Fibroblast of gingiva (primary cell): Measurements from ENCODE around the gene ISG20L2.

Experiments used
- DNase-seq: peaks from one replicate; pipeline ENCODE4 v3.0.0-alpha.2; 2011; ENCODE audit warnings: low read depth

The ISG20L2 gene

DNA sequence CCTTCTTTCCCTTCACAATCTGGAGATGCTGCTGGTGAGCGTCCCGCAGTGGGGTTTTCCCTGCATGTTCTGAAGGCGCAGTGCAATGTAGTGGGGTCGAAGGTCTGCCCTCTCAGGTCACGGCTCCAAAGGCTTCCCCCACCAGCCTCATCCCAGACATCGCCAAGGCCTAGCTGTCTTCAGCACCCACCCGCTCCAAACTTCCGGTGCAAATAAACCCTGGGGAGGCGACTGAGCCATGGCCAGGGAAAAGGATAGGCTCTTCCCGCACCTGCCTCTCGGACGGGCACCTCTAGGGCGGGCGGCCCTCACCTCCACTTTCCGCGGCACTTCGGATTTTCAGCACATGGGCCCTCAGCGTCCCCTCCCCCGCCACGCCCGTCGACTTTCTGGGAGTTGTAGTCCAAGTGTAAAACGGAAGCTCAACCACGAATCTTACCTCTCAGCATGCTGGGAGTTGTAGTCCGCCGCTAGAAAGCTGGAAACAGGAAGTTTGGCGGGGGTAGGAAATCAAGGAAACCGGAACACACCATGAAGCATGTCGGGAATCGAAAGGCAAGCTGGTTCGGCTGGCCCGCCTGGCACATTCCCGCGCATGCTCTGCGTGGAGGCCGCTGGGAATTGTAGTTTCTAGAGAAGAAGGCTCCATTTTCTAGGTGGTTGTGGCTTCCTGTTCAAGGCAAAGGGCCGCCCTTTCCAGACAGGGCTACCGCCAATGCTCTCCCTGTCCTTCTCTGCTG is 12.3 kb upstream of the ISG20L2 start, which contains the start of gene MRPL24:
Gene MRPL24, minus strand, starts transcription at position 348 of the 740 bp plus-strand sequence. CDS start 2,384 bp downstream, outside the sequence.
- DNase-seq = peak; percentile 99

DNA sequence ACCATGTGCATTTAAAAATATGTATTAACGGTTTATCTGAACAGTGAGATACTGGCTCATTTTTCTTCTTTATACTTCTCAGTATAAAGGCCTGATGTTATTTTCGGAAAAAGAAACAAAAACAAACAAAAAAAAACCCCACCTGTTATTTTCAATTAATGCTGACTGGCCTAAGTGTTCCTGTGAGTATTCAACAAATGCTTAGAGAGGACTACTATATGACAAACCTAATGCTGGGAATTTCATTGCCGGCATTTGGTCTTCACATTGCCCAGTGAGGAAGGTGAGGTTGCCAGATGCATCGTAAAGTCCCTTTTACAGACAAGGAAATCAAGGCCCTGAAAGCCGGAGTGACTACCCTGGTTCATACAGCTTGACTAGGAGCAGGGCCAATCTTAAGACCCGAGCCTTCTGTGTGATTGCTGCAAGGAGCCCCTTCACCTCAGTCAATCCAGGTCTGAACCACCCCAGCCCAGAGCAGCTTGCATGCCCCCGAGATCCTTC is 11.7 kb upstream of the ISG20L2 start:
- DNase-seq = no peak

DNA sequence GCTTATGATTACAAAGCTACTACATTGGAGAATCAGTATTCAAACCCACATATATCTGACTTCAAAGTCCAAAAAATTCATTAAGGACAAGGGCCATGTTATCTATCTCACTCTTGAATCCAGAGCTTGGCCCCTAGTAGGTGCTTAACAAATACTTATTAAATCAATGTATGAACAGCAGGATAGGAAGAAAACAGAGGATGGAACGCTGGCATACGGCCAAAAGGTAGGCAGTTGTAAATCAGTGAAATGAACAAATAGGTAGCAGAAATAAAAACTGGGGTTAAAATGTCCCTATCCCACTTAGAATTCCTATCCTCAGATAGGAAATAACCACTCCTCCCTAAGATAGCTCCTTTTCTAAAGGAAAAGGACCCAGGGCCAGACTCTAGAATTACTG is 10.3 kb upstream of the ISG20L2 start:
- no peak for DNase-seq

DNA sequence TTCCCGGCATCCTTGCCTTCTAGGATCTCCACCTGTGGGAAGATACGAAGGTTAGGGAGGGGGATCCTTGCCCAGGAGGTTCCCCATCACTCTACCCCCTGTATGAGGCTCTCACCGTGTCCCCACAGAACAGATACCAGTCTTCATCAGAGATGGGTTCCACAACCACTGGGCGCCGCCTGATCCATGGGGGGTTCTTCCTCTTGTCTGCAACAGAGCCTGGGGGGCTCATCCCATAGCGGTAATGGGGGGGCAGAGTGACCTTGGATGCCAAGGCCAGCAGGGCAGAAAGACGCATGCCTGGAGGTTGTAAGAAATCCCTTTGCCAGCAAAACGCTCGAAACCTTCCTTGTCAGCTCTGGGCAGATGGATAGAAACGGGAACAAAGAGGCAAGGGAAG is 9.8 kb upstream of the ISG20L2 start:
- no peak for DNase-seq

DNA sequence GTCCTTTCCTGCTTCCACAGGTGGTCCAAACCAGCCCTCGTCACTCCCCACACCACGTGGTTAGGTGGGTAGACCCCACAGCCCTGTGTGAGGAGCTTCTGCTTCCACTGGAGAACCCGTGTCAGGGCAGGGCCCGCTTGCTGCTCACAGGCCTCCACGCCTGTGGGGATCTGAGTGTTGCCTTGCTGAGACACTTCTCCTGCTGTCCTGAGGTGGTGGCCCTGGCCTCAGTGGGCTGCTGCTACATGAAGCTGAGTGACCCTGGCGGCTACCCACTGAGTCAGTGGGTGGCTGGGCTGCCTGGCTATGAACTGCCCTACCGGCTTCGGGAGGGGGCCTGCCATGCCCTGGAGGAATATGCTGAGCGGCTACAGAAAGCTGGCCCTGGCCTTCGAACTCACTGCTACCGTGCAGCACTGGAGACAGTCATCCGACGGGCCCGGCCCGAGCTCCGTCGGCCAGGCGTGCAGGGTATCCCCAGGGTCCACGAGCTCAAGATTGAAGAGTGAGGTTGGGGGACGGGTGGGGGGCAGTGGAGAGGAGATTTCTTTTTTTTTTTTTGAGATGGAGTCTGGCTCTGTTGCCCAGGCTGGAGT is 5.5 kb upstream of the ISG20L2 start:
- no peak for DNase-seq

DNA sequence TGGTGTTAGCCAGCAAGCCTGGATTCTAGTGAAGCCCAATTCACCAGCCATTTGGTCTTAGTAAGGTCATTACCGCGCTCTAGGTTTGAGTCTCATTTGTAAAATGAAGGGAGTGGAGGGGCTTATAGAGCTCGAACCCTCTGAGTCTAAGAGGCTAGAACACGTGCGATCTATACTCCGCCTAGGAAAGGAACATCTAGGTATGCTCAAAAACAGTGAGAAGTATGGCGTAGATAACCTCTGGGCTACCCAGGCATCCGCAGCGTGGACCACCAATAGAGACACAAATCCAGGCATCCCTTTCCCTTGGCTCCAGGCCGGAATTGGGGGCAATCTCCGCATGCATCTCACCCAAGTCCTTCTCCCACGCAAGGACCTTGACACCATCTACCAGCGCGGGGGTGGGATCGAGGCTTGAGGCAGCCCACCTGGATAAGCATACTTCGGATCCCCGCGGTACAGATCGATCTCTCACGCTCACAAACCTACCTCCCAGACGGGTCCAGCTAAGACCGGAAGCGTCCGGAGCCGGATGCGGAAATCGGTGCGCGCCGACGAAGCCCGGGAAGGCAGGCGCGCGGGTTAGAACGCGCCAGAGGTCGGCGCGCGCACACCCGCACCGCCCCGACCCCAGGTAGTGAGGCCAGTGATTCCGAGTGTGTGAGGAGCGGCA is 504 bp downstream of the ISG20L2 start, which contains the start of gene METTL25B:
Gene METTL25B, plus strand, starts transcription at position 544 of the 673 bp plus-strand sequence. CDS start 636 bp downstream, outside the sequence.
- peak; percentile 77 for DNase-seq

DNA sequence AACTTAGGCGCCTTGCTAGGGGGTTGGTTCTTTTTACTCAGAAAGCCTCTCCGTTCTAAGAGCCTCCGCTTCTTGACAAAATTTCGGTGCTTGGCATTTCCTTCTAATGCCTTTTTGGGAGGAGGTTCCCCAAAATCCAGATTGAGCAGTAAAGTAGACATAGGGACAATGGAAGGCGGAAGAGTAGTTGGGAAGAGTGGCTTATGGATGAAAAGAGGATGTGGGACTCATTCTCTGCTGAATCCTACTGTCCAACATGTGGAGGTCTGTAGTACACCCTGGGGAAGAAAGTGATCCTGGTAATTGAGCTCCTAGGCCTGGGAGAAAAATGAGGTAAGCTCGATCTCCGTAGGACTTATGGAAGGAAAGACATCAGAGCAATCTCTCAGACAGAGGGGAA is 1.1 kb downstream of the ISG20L2 start:
- DNase-seq = no peak

DNA sequence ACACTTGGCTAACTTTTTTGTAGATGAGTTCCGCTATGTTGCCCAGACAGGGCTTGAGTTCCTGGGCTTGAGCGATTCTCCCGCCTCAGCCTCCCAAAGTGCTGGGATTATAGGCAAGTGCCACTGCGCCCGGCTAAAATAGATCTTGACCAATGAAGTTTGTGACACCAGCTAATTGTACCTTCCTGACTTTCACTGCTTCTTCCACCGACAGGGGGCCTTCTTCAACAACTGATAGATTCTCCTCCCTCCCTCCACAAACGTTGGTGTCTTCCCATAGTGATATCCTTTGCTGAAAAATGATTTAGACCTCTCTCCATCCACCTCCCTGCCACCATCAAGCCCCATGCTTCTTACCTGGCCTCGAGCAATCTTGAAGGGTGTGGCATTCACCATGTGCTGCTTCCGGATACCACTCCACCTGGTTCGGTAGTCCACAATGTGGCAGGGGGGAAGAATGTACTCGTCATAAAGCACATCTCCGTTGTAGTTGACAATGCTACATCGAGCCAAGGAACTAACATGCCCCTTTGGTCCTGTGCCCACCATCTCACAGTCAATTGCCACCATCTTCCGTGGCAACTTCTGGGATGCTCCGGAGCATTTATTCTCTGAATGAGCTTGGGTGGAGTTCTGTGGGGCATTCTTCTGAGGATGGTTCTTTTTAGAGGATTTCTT is 1.9 kb downstream of the ISG20L2 start:
- DNase-seq = peak; percentile 61

DNA sequence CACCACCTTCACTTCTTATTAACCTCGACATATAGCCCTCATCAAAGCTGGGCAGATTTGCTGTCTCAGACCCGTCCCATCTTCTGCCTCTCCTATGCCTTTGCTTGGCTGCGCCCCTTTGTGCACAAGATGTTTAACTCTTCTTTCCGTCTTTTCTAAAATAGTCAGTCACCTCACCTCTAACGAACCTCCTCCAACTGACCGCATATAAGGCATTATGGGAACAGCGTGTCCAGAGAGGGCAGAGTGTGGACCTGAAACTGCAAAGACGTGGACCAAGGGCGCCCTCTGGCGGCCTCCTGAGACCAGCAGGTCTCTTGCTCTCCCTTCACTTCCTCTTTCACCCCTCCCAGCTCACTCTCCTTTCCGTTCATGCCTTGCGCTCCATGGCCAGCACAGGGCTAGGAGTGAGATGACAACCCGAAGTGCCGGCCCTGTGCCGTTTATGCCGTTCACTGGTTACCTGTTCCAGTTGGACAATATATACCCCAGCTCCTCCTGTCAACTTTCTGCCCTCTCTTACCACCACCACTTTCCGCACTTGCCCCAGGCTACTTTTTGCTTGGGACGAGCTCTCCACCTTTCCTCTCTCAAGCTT is 2.8 kb downstream of the ISG20L2 start:
- peak; percentile 82 for DNase-seq

DNA sequence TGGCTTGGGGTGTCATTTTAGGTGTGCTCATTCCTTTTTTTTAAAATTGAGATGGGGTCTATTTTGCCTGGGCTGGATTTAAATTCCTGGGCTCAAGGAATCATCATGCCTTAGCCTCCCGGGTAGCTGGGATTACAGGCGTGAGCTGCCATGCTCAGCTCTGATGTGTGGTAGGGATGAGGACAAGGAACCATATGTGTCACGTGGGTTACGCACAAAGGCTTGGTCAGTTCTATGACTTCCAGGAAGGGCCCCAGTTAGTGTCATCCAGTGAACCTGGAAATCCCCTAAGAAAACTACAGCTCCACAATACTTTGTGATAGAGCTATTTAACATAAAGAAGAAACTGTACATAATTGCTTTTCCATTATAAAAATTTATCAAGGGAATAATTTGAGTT is 7.0 kb downstream of the ISG20L2 start:
- DNase-seq = no peak

DNA sequence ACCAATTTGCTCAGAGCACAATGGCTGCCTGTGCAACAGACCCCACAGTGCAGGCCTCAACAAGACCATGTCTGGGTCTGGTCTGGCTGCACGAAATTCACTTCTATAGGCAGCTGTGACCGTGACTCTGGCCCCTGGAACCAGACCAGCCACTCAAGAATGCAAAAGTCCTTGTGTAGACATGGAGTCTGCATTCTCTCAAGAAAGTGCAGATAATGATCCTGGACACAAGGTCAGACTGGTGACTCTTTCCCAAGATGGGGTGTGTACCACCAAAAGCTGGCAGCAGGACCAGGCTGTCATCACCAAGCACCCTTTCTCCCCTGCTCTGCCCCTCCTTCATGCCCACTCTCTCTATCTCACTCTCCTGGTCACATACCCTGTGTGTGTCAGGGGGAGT is 7.4 kb downstream of the ISG20L2 start:
- DNase-seq = no peak

DNA sequence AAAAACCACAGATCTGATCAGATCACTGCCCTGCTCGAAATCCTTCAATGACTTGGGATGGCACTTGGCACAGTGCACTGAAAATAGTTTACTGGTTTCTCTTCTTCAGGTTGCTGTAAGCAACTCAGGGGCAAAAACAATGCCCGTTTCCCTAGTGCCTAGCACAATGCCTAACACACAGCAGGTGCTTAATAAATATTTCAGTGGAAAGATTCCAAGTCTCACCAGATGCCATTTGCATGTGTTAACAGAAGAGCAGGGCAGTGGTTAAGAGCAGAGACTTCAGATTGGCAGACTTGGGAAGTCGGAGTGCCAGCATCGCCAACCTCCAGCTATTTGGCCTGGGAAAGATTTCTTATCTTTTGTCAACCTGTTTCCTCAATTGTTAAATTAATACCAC is 11.2 kb downstream of the ISG20L2 start:
- DNase-seq = no peak

DNA sequence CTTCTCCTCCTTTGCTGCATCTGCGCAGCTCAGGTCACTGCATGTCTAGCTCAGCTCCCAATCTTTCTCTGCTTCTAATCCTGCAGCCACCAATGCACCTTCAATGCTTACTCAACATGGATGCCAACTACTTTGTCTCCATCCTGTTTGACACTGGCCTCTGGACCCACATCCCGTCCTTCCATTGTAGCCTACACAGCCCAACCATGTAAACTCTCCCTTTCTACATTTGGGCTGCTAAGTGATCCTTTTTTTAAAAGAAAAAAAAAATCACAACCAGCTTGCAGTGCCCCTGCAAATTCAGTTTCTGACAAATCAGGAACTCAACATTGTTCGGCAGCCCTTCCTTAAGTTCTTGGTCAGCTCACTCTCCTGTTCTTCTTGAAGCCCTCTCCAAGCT is 13.7 kb downstream of the ISG20L2 start:
- DNase-seq = no peak

DNA sequence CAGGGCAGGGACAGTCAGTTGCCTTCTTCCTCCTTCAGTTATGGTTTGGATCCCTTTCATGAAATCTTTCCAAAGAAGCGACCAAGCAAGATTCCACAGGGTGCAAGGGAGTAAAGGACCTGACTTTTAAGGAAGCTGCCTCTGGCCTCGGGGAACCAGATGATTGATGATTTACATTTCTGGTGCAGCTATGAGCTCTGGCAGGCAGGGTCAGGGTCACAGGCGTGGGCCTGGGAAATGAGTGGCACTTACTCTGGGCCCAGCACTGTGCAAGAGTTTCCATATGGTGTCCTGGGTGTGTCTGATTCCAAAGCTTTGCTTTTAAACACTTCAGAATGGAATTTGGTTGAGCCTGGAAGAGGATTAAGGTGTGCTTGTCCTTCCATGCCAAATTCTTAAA is 15.9 kb downstream of the ISG20L2 start:
- peak; percentile 23 for DNase-seq

DNA sequence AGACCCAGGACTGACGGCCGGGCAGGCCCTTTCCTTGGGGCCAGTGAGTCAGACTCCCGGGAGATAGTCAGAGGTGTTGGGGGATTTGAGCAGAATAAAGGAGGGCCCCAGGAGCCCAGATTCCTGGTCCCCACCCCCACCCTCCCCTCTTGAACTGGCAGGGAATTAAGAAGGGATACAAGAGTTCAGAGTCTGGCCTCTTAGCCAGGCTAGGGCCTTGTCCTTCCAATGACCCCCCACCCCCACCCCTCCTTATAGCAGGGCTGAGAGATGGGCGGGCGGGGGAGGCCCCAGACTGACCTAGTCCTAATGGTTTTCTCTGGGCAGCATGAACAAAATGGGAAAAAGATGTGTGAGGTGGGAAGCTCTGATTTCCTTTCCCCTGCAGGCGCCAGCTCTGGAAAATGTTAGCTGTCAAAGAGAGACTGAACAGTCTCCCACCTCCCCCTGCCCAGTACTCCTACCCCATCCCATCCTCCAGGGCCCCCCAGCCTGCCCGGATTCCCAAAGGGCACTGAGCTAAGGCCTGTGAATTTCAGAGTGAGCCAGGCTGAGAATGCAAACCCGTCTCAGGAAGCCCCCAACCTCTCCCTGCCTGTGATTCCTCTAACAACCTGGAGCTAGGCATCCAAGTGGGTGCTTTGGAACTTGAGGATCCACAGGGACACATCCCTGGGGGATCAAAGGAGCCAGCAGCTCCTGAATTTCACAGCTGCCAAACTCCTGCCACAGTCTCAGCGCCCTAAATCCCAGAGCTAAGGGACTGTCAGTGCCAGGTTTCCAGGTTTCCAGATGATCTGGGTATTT is 17.4 kb downstream of the ISG20L2 start:
- no peak for DNase-seq

DNA sequence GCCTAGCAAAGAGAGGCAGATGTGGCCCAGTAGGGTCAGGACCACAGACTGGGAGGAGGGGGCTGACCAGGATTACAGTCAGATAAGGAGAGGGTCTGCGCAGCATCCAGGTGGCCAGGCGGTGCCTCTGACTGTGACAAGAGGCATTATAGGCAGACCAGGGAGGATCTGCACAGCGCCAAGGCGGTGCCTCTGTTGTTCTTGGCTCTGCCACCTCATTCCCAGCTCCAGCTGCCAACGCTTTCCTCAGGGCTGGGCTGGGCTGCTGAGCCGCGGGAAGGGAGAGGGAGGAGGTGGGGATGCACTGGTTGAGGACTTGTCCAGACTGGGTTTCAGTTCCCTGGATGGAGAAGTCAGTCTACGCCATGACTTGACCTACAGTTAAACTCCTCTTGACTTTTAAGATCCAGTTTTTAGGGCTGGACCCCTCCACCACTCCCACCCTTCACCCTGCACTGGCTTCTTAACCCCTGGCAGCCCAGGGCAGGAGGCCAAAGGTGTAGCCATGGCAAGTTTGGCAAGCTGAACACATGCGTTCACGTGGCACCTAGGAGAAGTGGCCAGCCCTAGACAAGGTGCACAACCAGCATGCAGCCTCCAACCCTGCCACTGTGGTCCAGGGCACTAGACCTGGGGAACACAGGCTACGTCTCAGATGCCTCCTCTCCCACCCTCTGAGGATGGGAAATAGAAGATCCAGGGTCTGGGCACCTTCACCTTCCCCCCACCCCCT is 18.6 kb downstream of the ISG20L2 start:
- DNase-seq = peak; percentile 80

DNA sequence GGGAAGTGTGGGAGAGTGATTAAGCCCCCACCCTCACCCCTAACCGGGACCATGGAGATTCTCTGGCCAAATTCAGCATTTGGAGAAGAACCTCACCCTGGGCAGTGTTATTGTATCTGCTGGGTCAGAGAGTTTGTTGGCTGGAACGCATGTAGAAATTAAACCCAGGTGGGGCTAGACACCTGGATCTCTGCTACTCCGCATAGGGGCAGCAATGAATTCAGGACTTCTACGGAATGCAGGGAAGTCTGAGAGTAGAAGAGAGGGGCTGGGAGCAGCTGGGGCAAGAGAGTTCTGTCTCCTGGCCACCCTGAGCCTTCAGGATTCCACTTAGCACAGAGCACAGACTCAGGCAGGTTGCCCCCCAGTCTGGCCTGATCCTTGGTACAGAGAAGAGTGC is 19.5 kb downstream of the ISG20L2 start:
- DNase-seq = no peak

DNA sequence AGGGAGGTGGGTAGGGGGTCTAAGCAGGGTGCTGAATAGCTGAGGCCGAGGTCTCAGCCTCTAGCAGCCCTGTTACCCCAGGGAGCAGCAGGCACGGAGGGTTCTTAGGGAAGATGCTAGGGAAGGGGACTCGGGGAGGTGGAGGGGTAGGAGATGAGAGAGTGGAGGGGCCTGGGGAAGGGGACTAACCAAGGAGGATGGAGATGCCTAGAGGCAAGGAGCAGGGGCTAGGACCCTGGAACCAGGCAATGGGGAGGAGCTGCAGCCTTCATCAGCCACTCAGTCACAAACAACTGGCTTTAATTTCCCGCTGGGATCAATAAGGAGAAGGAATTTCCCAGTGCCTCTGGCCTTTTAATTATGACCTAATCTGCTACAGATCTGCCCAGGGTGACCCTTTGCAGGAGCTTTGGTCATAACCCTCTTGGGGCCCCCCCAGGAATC is 20.3 kb downstream of the ISG20L2 start:
- DNase-seq = peak; percentile 40

DNA sequence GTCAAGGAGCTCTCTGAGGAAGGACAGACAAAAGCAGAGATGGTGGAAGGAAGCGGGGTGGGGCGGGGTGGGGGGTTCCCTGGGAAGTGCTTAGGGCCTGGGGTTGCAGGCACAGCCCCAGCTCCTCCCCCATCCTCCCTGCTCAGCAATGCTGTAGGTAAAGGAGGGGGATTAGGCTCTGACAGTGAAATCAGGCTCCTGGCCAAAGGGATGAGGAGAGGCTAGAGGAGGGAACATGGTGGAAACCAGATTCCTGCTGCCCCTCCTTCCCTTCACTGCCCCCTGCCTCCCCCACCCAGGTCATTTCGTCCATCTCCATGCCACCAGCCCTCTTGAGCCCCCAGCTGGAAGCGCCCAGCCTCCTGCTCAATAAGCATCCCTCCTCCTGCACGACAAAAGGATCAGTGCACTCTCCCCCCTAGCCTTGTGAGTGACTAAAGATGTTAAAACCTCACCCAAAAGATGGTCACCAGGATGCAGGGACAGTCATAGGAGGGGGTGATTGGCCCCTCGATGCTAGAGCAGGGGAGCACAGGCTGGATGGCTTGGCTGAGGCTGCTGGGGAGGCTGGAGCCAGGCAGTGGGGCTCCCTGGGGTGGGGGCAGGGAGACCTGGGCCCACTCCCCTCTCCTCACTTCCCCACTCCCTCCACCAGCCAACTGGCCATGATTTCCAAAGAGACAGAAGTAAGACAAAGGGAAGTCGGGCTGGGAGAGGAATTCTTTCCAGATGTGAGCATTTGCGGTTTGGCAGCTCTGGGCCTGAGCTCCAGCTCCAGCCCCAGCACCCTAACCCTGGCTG is 20.9 kb downstream of the ISG20L2 start:
- DNase-seq = peak; percentile 81
